ENCODE data around the gene PIP4K2C.

Gene PIP4K2C

DNA sequence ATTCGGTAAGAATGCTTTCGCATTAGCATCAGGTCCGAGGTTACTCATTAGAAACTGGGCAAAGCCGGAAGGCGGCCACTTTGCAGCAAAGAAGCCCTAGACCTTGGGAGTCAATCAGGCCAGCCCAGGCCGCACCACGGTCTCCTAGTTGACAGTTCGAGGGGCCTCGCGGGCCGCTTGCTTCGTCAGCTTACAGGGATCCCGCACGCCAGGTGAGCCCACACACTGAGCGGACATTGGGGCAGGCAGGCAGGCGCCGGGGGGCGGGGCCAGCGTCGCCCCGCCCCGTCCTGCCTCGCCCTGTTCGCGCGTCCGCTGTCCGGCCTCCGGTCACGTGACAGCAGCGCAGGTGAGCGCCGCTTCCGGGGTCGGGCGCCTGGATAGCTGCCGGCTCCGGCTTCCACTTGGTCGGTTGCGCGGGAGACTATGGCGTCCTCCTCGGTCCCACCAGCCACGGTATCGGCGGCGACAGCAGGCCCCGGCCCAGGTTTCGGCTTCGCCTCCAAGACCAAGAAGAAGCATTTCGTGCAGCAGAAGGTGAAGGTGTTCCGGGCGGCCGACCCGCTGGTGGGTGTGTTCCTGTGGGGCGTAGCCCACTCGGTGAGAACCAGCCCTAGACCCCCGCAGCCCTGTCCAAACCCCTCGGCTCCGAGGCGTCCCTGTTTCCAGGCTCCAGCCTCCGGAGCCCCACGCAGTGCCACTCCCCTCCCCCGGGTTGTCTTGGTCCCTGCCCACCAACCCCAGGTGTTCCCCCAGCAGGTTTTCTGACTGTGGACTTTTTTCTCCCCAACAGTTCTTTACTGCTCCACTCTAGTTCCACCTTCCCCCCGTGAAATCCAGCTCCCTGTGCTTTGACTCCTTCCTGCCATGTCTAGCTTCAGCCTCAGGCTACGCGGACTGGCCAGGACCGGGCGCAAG, at the start of gene PIP4K2C:
PIP4K2C (plus strand) TSS at position 329 of the 918 bp plus-strand sequence; CDS start at position 427, 98 bp downstream.
- peak within 1 kb of the TSS; percentile 54 for H3K4me3 ChIP-seq (ENCODE audit: low read depth, low read length)

DNA sequence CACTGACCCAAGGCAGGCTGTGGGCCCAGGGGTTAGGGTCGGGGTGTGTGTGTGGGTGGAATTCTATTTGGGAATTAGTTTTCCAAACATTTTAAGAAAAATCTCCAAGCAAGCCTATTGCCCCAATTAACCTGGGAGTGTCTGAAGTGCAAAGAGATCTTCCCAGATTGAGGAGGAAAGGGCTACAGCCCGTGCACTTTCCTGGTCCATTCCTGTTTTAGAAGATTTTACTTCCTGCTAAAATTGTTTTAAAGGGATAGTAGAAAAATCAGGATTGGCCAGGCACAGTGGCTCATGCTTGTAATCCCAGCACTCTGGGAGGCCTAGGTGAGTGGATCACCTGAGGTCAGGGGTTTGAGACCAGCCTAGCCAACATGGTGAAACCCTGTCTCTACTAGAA, 49.3 kb upstream of the PIP4K2C start:
- H3K4me3 ChIP-seq (ENCODE audit: low read depth, low read length): no peak overlapping the region
- TF ChIP-seq, protein P1, sequence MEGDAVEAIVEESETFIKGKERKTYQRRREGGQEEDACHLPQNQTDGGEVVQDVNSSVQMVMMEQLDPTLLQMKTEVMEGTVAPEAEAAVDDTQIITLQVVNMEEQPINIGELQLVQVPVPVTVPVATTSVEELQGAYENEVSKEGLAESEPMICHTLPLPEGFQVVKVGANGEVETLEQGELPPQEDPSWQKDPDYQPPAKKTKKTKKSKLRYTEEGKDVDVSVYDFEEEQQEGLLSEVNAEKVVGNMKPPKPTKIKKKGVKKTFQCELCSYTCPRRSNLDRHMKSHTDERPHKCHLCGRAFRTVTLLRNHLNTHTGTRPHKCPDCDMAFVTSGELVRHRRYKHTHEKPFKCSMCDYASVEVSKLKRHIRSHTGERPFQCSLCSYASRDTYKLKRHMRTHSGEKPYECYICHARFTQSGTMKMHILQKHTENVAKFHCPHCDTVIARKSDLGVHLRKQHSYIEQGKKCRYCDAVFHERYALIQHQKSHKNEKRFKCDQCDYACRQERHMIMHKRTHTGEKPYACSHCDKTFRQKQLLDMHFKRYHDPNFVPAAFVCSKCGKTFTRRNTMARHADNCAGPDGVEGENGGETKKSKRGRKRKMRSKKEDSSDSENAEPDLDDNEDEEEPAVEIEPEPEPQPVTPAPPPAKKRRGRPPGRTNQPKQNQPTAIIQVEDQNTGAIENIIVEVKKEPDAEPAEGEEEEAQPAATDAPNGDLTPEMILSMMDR (IDR thresholded peaks at IDR 0.05; ENCODE audit: low read depth, low read length): no peak

More for the DNA sequence above, at the start of gene PIP4K2C:
- TF ChIP-seq, protein P1 (IDR thresholded peaks at IDR 0.05; ENCODE audit: low read depth, low read length): no peak

GRCh38 chr12:57543581-57543980, 47.4 kb upstream of the PIP4K2C start:
- no peak overlapping the region for H3K4me3 ChIP-seq (ENCODE audit: low read depth, low read length)
- TF ChIP-seq, protein P1 (IDR thresholded peaks at IDR 0.05; ENCODE audit: low read depth, low read length): no peak

DNA sequence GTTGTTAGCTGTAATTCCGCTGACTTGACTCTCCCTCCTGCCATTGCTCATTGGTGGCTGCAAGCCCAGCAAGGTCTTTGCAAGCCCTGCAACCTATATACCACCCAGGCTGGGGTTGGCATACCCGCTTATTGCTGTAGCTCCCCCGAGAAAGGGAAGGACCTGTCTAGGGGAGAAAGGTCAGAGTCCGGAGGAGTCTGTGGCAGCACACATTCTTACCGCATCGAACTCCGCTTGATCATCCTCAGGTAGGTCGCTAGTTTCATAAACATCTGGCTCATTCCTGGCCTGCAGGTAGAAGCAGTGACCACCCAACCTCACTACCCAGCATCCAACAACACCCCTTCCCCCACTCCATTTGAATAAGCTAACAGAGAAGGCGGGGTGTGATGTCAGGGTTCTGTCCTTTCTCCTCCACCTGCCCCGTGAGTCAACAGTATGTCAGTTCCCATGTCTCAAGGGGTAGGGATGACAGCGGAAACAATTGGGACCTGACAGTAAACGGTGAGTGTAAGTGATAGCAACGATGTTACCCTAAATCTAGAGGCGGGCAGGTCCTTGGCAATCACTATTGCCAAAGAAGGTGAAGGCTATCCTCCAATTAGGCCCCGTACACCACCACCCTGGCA, 45.1 kb upstream of the PIP4K2C start:
- peak overlapping the region; percentile 79 for H3K4me3 ChIP-seq (ENCODE audit: low read depth, low read length)
- TF ChIP-seq, protein P1 (IDR thresholded peaks at IDR 0.05; ENCODE audit: low read depth, low read length): no peak

DNA sequence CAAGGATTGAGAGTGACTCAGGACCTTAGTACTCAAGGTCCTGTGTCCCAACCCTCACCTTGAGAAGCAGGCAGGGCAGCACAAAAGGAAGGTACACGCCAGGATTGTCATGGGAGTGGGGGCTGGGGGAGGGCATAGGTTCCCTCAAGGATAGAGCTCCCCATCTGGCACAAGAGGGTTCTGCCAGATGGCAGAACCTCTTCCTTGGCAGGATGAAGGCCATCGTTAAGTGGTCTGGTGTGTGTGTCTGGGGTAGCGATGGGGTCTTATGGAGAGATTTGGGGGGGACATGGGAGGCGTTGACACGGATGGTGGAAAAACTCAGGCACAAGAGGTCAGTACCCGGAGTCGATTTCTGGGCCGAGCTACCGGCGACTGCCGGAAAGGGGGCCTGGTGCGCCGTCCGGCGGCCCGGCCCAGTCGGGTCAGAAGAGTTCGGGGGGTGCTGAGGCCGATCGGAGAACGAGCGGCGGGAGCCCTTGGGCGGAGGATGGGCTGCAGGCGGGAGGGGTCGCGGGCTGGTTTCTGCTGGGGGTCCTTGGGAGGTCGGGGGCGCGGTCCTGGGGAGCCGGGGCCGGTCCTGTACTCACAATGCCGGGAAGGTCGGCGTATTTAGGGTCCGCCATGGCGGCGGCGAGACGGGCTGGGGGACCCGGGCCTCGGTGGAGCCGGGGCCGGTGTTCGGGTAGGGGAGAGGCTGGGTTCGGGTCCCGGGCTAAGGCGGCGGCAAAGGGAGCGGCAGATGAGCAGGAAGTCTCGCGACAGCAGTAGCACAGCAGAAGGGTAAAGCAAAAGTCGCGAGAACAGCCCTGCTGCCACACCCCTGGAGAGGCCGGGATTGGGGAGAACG, 44.3 kb upstream of the PIP4K2C start, which contains the start of gene DCTN2:
DCTN2 (minus strand) TSS at position 755 of the 850 bp plus-strand sequence; CDS start at position 626, 129 bp downstream.
- TF ChIP-seq, protein P1 (IDR thresholded peaks at IDR 0.05; ENCODE audit: low read depth, low read length): no peak
- H3K4me3 ChIP-seq (ENCODE audit: low read depth, low read length): peak within 1 kb of the TSS; percentile 79

- H3K4me3 ChIP-seq (ENCODE audit: low read depth, low read length): peak overlapping the region; percentile 79
- TF ChIP-seq, protein P1 (IDR thresholded peaks at IDR 0.05; ENCODE audit: low read depth, low read length): no peak
Observed at GRCh38 chr12:57547288-57548012, 43.5 kb upstream of the PIP4K2C start.
